ENCODE measurements around the gene SLC25A23. TPM values are rescaled to one million over a fixed set of nuclear protein-coding genes. Genes with fewer than 3 reads are reported as not detected.

SLC25A23 gene
- total RNA-seq, 1 experiment from 2014 or later = 42.9 TPM

- Histone ChIP-seq H3K18ac (ENCODE audit: insufficient read length, low read depth, low read length) (no peak overlapping the region), H4K91ac (ENCODE audit: insufficient read length, low read depth, low read length) (no peak overlapping the region), H3K4me2 (ENCODE audit: insufficient read depth, insufficient read length, low read length) (no peak overlapping the region), H3T11ph (ENCODE audit: low read length) (no peak overlapping the region), H3K23ac (ENCODE audit: insufficient read length, low read depth, low read length) (no peak overlapping the region), H2AFZ (ENCODE audit: low read length) (no peak overlapping the region), H3K79me2 (ENCODE audit: insufficient read depth, low read length) (no peaks in the 10 kb centered on the region), H3K79me1 (ENCODE audit: insufficient read depth, low read depth, low read length, poor library complexity, severe bottlenecking) (no peaks in the 10 kb centered on the region), H3K56ac (ENCODE audit: insufficient read length, low read depth, low read length) (no peak overlapping the region), H2BK12ac (ENCODE audit: insufficient read length, low read depth, low read length) (no peak overlapping the region), H3K9ac (ENCODE audit: extremely low read depth, insufficient read length, low read length) (no peak overlapping the region), H2BK20ac (ENCODE audit: low read depth, low read length, poor library complexity, severe bottlenecking) (no peak overlapping the region), H4K5ac (ENCODE audit: insufficient read length, low read depth, low read length) (no peak overlapping the region), H2BK5ac (ENCODE audit: insufficient read length, low read length) (no peak overlapping the region), H2BK15ac (ENCODE audit: low read depth, low read length) (no peak overlapping the region), H4K20me1 (ENCODE audit: control insufficient read depth, insufficient read depth, insufficient read length) (no peaks in the 10 kb centered on the region), H3K27ac (ENCODE audit: insufficient read length, low read depth, low read length) (no peak overlapping the region), H2AK5ac (ENCODE audit: insufficient read length, low read length) (no peak overlapping the region), H3K4me1 (ENCODE audit: insufficient read depth, low read length) (no peaks in the 10 kb centered on the region), H4K8ac (replicated peaks; ENCODE audit: insufficient read length, low read depth, low read length) (no peak overlapping the region), H3K27me3 (ENCODE audit: insufficient read depth, low read length) (no peaks in the 10 kb centered on the region), H3K14ac (ENCODE audit: insufficient read depth, low read length) (no peak overlapping the region), H3K9me3 (ENCODE audit: control insufficient read depth, low read depth, low read length) (no peaks in the 10 kb centered on the region), H3K4ac (ENCODE audit: low read depth, low read length) (no peak overlapping the region), H3K23me2 (ENCODE audit: insufficient read length, low read depth, low read length, poor library complexity, severe bottlenecking) (peaks cover 3% of the 10 kb centered on the region), H2BK120ac (ENCODE audit: low read depth, low read length, poor library complexity, severe bottlenecking) (no peak overlapping the region)
- no peaks in the 10 kb centered on the region for H3K4me1 Mint-ChIP-seq
- no peak for DNase-seq
- no peak for TF ChIP-seq CTCF (conservative IDR thresholded peaks at IDR 0.05)
- H3K27ac Mint-ChIP-seq = no peak overlapping the region; a peak in 1 of 7 replicates
- WGBS (ENCODE audit: extremely low coverage, insufficient read length, low lambda C conversion rate) = no CpG with 5 or more reads among the region's 2 CpGs
- no peak overlapping the region for H3K4me3 Mint-ChIP-seq
- peaks cover 2 to 3% of the 10 kb centered on the region in 2 experiments; a peak in 1 of 5 replicates for H3K9me3 Mint-ChIP-seq
- peaks cover 21% of the 10 kb centered on the region for H3K27me3 Mint-ChIP-seq (ENCODE audit: low read depth)
- H3K36me3 Mint-ChIP-seq (ENCODE audit: insufficient read depth in 1 of 3, low read depth in 3 of 3) = peaks cover 0 to 7% (median 0%) of the 10 kb centered on the region in 3 experiments; a peak in 2 of 7 replicates
These were observed 30.5 kb upstream of the SLC25A23 start for GRCh38 chr19:6490134-6490533.

Data from H9 (cell line).